ENCODE results near the gene RNF103. TPM values are rescaled to one million over a fixed set of nuclear protein-coding genes. Genes with fewer than 3 reads are reported as not detected.
"Not testable (repeated sequence)": the region's sequence is repeated elsewhere in the genome, so short reads cannot be mapped to it uniquely, and the experiment has no call there.

RNF103 gene, protein sequence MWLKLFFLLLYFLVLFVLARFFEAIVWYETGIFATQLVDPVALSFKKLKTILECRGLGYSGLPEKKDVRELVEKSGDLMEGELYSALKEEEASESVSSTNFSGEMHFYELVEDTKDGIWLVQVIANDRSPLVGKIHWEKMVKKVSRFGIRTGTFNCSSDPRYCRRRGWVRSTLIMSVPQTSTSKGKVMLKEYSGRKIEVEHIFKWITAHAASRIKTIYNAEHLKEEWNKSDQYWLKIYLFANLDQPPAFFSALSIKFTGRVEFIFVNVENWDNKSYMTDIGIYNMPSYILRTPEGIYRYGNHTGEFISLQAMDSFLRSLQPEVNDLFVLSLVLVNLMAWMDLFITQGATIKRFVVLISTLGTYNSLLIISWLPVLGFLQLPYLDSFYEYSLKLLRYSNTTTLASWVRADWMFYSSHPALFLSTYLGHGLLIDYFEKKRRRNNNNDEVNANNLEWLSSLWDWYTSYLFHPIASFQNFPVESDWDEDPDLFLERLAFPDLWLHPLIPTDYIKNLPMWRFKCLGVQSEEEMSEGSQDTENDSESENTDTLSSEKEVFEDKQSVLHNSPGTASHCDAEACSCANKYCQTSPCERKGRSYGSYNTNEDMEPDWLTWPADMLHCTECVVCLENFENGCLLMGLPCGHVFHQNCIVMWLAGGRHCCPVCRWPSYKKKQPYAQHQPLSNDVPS
- 10 to 100 TPM; 31.7 to 35.7 (median 34.1) TPM for polyA plus RNA-seq (ENCODE audit: insufficient read length in 4 of 4)

DNA sequence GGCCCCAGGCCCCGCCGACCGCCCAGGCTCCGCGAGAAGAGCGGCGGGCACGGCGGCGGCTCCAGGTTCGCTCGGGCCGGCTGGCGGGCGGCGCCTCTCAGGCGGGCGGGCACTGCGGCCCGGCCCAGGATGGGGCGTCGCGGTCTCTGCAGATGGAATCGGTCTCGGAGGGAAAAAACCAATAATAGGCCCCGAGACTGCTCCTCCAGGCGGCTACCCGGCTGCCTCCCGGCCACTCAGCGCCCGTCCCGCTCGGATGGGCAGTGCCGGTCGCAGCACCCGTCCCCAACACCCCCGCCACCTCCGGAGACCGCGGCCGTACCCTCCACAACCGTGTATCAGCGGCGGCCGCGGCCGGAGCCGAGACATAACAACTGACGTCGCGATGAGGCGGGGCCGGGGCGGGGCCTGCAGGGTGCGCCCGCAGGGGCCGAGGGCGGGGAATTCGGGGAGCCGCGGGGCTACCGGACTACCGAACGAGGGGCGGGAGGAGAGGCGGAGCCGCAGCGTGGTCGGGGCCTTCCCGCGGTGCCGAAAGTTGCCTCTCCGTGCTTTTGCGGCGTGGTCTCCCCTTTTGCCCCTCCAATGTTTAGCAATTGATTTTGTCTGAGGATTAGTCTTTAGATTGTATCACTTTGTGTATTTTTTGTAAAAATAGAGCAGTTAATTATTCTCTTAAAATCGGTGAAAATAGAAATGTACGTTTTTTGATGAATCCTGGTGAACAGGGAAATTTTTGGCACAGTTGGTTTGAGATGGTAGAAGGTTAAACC lies at the start of gene RNF103:
Gene RNF103 (minus strand): TSS at position 372 of the 773 bp plus-strand sequence. CDS start 979 bp downstream, outside the sequence.
- DNase-seq (ENCODE audit: low read depth in 4 of 4, low spot score in 2 of 4): peak; percentile 62 to 88 (median 82)

- no peak for DNase-seq (ENCODE audit: low read depth in 4 of 4, low spot score in 2 of 4)
These were observed 49.3 kb upstream of the RNF103 start for GRCh38 chr2:86673011-86673410.

DNA sequence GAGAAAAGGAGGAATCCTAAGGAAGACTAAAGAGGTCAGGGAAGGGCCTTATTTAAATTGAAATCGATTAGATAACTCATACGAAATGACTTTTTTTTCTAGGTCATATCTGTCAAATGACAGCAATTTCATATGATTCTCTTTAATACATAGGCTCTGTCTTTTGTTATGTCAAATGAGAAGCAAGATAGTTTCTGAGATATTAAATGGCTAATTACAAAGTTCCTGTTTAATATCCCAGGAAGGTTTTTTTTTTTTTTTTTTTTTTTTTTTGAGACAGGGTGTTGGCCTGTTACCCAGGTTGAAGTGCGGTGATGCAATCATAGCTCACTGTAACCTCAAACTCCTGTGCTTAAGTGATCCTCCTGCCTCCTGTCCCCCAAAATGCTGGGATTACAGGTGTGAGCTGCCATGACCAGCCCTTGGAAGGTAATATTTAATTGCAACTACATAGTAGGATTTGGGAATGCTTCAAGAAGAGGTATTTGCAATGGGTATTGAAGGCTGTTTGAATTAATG lies 48.4 kb upstream of the RNF103 start:
- no peak for DNase-seq (ENCODE audit: low read depth in 4 of 4, low spot score in 2 of 4)

DNA sequence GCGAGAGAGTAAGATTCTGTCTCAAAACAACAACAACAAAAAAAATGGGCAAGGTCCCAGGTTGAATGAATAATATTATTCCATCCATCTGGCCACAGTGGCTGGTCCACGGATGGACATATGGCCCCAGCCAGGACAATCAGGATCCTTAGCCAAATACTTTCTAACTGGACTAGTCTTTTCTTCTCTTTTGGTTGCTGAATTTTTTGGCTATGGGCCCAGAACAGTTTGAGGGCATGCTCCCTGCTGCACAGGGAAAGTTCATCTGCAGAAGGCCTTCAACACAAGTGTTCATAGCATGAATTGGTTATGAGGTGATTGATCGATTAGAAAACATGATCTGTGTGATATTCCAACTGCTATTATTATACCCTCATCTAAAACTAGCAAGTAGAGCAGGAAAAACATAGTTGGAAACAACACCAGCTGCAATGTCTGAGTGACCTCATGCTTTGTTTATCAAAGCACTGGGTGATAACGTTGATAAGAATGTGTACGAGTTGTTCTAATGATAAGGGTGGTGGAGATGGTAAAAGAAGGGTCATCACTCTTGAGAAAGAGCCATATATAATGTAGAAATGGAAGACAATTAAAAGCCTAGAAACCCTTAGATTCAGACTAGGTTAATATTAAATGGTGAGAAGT lies 47.8 kb upstream of the RNF103 start:
- no peak for DNase-seq (ENCODE audit: low read depth in 4 of 4, low spot score in 2 of 4)

DNA sequence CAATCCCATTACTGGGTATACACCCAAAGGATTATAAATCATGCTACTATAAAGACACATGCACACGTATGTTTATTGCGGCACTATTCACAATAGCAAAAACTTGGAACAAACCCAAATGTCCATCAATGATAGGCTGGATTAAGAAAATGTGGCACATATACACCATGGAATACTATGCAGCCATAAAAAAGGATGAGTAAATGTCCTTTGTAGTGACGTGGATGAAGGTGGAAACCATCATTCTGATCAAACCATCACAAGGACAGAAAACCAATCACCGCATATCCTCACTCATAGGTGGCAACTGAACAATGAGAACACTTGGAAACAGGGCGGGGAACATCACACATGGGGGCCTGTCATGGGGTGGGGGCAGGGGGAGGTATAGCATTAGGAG lies 45.7 kb upstream of the RNF103 start:
- not testable (repeated sequence) for DNase-seq (ENCODE audit: low read depth in 4 of 4, low spot score in 2 of 4)

GRCh38 chr2:86661333-86661732 lies 37.7 kb upstream of the RNF103 start:
- DNase-seq (ENCODE audit: low read depth in 4 of 4, low spot score in 2 of 4): no peak

- no peak for DNase-seq (ENCODE audit: low read depth in 4 of 4, low spot score in 2 of 4)
These were observed 26.5 kb upstream of the RNF103 start for GRCh38 chr2:86650188-86650587.

GRCh38 chr2:86649119-86649947 lies 25.7 kb upstream of the RNF103 start:
- no peak for DNase-seq (ENCODE audit: low read depth in 4 of 4, low spot score in 2 of 4)

- DNase-seq (ENCODE audit: low read depth in 4 of 4, low spot score in 2 of 4): no peak
These were observed 25.0 kb upstream of the RNF103 start for GRCh38 chr2:86648681-86649080.

- DNase-seq (ENCODE audit: low read depth in 4 of 4, low spot score in 2 of 4): no peak
These were observed 23.2 kb upstream of the RNF103 start for GRCh38 chr2:86646865-86647264.

GRCh38 chr2:86646329-86646728 lies 22.7 kb upstream of the RNF103 start:
- DNase-seq (ENCODE audit: low read depth in 4 of 4, low spot score in 2 of 4): no peak

GRCh38 chr2:86645752-86646151 lies 22.1 kb upstream of the RNF103 start:
- DNase-seq (ENCODE audit: low read depth in 4 of 4, low spot score in 2 of 4): no peak

GRCh38 chr2:86638712-86639111 lies 15.0 kb upstream of the RNF103 start:
- DNase-seq (ENCODE audit: low read depth in 4 of 4, low spot score in 2 of 4): no peak

DNA sequence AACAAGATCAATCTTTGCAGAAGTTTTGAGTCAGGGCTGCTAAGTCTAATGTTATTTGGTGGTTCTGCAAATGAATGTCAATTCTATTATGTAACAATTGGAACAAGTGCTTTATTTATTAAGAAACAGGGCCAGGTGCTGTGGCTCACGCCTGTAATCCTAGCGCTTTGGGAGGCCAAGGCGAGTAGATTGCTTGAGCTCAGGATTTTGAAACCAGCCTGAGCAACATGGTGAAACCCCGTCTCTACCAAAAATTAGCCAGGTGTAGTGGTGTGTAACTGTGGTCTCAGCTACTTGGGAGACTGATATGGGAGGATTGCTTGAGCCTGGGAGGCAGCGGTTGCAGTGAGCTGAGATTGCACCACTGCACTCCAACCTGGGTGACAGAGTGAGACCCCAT lies 13.2 kb upstream of the RNF103 start:
- no peak for DNase-seq (ENCODE audit: low read depth in 4 of 4, low spot score in 2 of 4)

DNA sequence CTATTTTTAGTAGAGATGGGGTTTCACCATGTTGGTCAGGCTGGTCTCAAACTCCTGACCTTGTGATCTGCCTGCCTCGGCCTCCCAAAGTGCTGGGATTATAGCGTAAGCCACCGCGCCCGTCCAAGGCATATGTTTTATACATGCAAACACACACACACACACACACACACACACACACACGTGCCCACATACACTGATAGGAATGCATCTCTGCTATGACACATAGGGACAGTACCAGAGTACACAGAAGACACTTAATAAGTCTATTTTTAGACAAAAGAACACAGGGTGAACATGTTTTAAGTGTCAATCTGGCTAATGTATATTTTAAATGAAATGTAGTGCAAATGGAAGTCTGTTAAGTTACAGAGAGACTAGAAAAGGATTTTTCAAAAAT lies 10.7 kb upstream of the RNF103 start:
- DNase-seq (ENCODE audit: low read depth in 4 of 4, low spot score in 2 of 4): no peak

DNA sequence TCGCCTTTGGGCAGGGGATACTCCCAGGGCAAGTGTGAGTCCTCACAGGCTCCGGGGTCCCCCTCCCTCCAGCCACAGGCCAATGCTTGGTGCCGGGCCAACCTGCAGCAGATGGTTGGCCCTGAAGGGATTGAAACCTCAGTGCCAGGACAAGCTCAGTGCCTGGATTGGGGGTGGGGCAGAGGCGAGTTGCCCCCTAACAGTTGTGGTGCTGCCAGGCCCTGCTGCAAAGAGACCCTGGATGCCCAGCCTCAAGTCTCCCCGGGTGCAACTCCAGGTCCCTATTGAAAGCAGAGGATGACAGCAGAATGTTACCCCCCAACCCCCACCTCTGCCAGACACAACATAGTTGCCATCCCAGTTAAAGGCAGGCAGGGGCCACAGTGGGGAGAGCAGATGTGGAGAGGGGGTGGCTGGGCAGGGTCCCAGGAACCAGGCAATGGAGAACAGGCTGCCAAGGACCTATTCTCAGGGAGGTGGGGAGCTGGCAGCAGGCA lies 9.5 kb upstream of the RNF103 start:
- DNase-seq (ENCODE audit: low read depth in 4 of 4, low spot score in 2 of 4): no peak

DNA sequence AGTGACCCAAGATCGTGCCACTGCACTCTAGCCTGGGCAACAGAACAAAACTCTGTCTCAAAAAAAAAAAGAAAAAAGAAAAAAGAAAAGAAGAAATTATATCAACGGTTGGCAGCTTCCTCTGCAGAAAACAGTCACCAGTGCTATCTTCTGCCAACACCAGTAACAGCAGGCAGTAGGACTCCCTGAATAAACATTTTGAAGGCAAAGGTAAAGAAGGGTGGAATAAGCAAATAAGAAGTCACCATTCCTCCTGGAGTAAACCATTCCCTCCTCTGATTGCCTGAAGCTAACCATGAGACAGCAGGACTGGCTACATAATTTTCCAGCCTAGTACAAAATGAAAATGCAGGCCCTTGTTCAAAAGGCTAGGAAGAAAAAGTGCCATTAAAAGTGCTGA lies 9.0 kb upstream of the RNF103 start:
- no peak for DNase-seq (ENCODE audit: low read depth in 4 of 4, low spot score in 2 of 4)

DNA sequence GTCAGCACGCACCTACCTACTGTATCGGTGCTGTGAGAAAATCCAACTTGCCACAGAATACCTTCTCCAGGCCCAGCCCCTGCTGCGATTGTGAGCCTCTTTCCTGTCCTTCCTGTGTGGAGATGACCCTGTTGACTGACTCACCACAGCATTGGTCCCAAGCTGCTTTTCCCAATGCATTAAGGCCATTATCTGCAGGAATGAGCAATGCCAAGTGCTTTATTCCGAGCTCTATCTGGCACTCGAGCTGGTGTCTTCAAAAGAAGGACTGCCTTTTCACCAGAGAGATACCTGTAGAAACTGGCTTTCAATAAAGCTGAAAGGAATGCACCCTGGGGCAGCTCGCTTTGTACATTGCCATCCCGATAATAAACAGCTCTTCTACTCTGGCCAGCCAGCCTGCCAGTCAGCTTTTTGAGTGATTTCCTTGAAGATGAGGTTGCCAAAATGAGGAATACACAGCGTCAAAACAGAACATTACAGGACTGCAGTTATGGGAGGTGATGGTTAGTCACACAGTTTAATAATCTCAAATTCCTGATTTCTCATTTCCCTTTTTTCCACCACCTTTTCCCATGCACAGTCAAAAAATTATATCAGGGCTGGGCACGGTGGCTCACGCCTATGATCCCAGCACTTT lies 8.3 kb upstream of the RNF103 start:
- DNase-seq (ENCODE audit: low read depth in 4 of 4, low spot score in 2 of 4): no peak

GRCh38 chr2:86628091-86628522 lies 4.4 kb upstream of the RNF103 start:
- DNase-seq (ENCODE audit: low read depth in 4 of 4, low spot score in 2 of 4): no peak
